Activated CD4-positive, alpha-beta memory T cell treated with anti-CD3 and anti-CD28 coated beads, Interleukin-2, amount 10 ng/mL, durations not matched to agents 7 days and 5 days (primary cell): ENCODE results near the gene CD7. TPM values are rescaled to one million over a fixed set of nuclear protein-coding genes. Genes with fewer than 3 reads are reported as not detected.
"Not testable (repeated sequence)": the region's sequence is repeated elsewhere in the genome, so short reads cannot be mapped to it uniquely, and the experiment has no call there.

Source experiments
- CTCF ChIA-PET: fragments of 350-600 bp; sonication (Branson Sonifier 250); formaldehyde crosslinking; loops from one replicate; lab custom pipeline; 2021; ENCODE audit warnings: antibody characterized with exemption, inconsistent platforms; lab: Charles Lee
- POLR2A ChIA-PET: fragments of 350-600 bp; sonication (Branson Sonifier 250); formaldehyde crosslinking; loops from one replicate; lab custom pipeline; 2021; ENCODE audit warnings: antibody characterized with exemption; lab: Charles Lee
- DNase-seq: peaks from one replicate; pipeline ENCODE4 v3.0.0-alpha.2; 2020
- H3K27ac Mint-ChIP-seq: one replicate; pipeline ENCODE4 v1.8.0; 2021; ENCODE audit warnings: mild to moderate bottlenecking, mixed read lengths
- H3K27me3 Mint-ChIP-seq: one replicate; pipeline ENCODE4 v1.8.0; 2021; ENCODE audit warnings: mixed read lengths
- H3K36me3 Mint-ChIP-seq: one replicate; pipeline ENCODE4 v1.8.0; 2021; ENCODE audit warnings: low read depth, mixed read lengths
- H3K4me1 Mint-ChIP-seq: one replicate; pipeline ENCODE4 v1.8.0; 2021; ENCODE audit warnings: mixed read lengths
- H3K4me3 Mint-ChIP-seq: one replicate; pipeline ENCODE4 v1.8.0; 2021; ENCODE audit warnings: mild to moderate bottlenecking, mixed read lengths
- H3K9me3 Mint-ChIP-seq: one replicate; pipeline ENCODE4 v1.8.0; 2021; ENCODE audit warnings: mixed read lengths
- total RNA-seq, 2 experiments: library from RNA; stranded (reverse); gene quantifications; one replicate each; pipeline ENCODE4 v1.2.3, GENCODE V29; 2021

CD7 gene
- total RNA-seq = 100 to 1,000 TPM; 138 to 140 TPM

DNA sequence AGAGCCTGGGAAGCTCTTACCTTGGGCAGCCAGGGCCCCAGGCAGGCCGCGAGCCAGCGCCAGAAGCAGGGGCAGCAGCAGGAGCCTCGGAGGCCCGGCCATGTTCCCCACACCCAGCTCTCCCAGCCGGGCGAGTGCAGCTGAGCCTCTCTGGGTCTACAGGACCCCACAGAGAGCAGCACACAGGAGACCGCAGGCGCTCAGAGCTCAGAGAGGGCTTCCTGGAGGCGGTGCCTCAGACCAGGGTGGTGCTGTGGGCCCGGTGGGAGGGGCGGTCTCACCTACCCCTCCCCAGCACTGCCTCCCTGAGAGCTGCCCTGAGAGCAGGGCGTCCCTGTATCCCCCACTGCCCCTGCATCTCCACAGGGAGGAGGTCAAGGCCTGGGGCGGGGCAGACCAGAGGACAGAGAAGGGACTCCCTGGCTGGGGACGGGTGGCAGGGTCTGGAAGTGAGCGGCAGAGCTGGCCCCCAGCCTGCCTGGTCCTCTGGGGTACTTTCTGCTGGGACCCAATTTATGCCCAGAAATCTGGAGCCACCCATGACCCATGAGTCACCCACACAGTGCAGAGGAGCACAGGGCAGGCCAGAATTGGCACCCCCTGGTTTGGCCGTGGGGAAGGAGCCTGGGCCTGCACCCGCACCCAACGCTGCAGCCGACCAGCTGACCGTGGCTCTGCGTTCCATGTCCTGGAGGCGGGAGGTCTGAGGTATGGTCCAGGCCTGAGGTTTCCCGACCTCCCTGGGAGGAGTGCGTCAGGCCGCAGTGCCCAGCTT lies at the start of gene CD7:
CD7 (minus strand) TSS at position 215 of the 775 bp plus-strand sequence; CDS start at position 102, 113 bp downstream.
- Mint-ChIP-seq H3K36me3 (peaks cover 2% of the 10 kb centered on the region), H3K4me3 (peak within 1 kb of the TSS; percentile 83)

DNA sequence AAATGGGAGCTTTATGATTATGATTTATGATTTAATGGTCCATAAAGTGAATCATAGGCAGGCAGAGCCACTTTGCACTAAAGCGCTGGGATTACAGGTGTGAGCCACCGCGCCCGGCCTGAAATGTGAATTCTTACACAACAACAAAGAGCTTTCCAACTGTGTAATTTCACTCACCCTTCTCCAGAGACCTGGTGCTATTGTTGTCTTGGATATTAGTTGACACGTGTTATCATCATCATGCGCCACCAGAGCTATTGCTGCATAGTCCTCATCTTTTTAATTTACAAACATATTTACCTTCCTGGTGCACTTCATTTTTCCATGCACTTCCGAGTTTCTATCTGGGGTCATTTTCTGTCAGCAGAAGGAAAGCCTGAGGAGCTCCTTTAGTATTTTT lies 49.3 kb upstream of the CD7 start:
- Mint-ChIP-seq H3K9me3 (no peaks in the 10 kb centered on the region), H3K4me1 (peaks cover 13% of the 10 kb centered on the region), H3K4me3 (no peak overlapping the region), H3K27me3 (peaks cover 38% of the 10 kb centered on the region), H3K27ac (no peak overlapping the region), H3K36me3 (no peaks in the 10 kb centered on the region)
- no peak for DNase-seq
- ChIA-PET POLR2A (interaction anchor here (1.1 kb wide), 1 partner anchor 34 kb away, joined by 3 read pairs; no protein-coding TSS in a partner anchor), CTCF (no interaction called here)

More for the DNA sequence above, at the start of gene CD7:
- Mint-ChIP-seq H3K27me3 (peaks cover 4% of the 10 kb centered on the region), H3K4me1 (peaks cover 28% of the 10 kb centered on the region), H3K9me3 (no peaks in the 10 kb centered on the region), H3K27ac (peak within 1 kb of the TSS; percentile 65)
- CTCF ChIA-PET = interaction anchor here (1.0 to 2.3 kb wide), 5 partner anchors 13 to 82 kb away, joined by 3 to 32 read pairs (median 6); no protein-coding TSS in a partner anchor
- DNase-seq = peak; percentile 62
- POLR2A ChIA-PET = interaction anchor here (0.9 to 9.8 kb wide), 9 partner anchors 16 to 202 kb away, joined by 3 to 120 read pairs (median 5); partner anchors contain the start of genes FOXK2 and SECTM1

DNA sequence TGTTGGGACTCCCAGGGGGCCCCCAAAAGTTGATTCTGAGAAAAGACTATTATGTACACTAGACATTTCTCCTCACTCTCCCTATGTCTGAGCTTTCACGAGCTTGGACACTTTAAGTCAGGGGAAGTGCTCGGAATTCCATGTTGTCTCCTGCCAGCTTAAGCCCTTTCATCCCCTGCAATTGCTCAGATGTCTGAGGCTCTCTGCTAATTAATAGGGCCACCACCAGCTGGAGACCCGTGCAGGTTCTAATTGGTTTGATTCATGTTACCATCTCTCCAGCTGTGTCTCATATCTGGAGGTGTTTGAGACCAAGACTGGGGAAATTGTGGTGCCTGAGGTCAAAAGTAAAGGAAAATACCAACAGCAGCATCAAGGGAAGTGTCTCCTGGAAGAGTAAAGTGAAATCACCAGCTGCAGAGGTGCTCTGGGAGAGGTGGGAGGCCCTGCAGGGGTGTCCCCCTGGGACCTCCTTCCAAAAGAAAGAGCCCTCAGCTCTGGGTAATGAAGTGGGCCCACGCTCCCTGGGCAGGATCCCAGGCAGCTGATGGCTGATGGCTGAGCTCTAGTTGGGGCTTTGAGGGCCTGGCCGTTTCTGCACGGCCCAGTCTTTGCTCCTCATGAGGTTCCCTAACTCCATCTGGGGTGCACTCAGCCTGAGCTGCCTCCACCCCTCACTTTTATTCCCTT lies 48.3 kb upstream of the CD7 start:
- H3K27me3 Mint-ChIP-seq = peaks cover 33% of the 10 kb centered on the region

DNA sequence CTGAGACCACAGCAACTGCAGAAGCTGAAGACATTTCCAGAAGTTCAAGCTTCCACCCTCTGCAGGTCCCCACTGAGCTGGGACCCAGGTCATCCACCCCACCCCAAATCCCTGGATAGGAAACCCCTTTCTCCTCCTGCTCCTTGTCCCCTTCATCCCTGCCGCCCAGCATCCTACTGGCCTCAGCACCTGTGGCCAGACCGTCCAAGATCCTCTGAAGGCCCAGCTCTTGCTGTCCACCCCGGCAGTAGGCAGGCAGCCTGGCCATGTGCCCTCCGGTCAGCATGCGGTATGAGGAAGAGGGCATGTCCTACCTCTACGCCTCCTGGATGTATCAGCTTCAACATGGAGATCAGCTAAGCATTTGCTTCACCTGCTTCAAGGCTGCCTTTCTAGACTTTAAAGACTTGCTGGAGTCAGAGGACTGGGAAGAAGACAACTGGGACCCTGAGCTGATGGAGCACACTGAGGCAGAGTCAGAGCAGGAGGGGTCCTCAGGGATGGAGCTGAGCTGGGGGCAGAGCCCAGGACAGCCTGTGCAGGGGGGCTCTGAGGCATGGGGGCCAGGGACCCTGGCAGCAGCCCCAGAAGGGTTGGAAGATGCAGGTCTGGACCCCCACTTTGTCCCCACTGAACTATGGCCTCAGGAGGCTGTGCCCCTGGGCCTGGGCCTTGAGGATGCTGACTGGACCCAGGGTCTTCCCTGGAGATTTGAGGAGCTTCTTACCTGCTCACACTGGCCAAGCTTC lies 44.7 kb upstream of the CD7 start:
- H3K4me1 Mint-ChIP-seq = peaks cover 8% of the 10 kb centered on the region
- H3K4me3 Mint-ChIP-seq = no peak overlapping the region
- H3K9me3 Mint-ChIP-seq = no peaks in the 10 kb centered on the region
- CTCF ChIA-PET = interaction anchor here (1.1 kb wide), 1 partner anchor 12 kb away, joined by 3 read pairs; no protein-coding TSS in a partner anchor
- no peak overlapping the region for H3K27ac Mint-ChIP-seq
- POLR2A ChIA-PET = no interaction called here
- no peaks in the 10 kb centered on the region for H3K36me3 Mint-ChIP-seq
- DNase-seq = no peak
- H3K27me3 Mint-ChIP-seq = peaks cover 18% of the 10 kb centered on the region

More for the DNA sequence above, 48.3 kb upstream of the CD7 start:
- CTCF ChIA-PET = interaction anchor here (0.6 to 1.0 kb wide), 2 partner anchors 15 to 35 kb away, joined by 3 read pairs; no protein-coding TSS in a partner anchor
- no peak for DNase-seq
- Mint-ChIP-seq H3K9me3 (no peaks in the 10 kb centered on the region), H3K4me1 (peaks cover 7% of the 10 kb centered on the region), H3K27ac (no peak overlapping the region), H3K4me3 (no peak overlapping the region), H3K36me3 (no peaks in the 10 kb centered on the region)
- POLR2A ChIA-PET = interaction anchor here (1.1 kb wide), 1 partner anchor 33 kb away, joined by 3 read pairs; no protein-coding TSS in a partner anchor

DNA sequence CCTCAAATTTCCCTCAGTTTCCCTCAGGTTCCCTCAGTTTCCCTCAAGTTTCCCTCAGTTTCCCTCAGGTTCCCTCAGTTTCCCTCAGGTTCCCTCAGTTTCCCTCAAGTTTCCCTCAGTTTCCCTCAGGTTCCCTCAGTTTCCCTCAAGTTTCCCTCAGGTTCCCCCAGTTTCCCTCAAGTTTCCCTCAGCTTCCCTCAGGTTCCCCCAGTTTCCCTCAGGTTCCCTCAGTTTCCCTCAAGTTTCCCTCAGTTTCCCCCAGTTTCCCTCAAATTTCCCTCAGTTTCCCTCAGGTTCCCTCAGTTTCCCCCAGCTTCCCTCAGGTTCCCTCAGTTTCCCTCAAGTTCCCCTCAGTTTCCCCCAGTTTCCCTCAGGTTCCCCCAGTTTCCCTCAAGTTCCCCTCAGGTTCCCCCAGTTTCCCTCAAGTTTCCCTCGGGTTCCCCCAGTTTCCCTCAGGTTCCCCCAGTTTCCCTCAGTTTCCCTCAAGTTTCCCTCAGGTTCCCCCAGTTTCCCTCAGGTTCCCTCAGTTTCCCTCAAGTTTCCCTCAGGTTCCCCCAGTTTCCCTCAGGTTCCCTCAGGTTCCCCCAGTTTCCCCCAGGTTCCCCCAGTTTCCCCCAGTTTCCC lies 42.2 kb upstream of the CD7 start:
- H3K27ac Mint-ChIP-seq, H3K4me3 Mint-ChIP-seq, DNase-seq, H3K36me3 Mint-ChIP-seq, H3K9me3 Mint-ChIP-seq, CTCF ChIA-PET, H3K4me1 Mint-ChIP-seq, POLR2A ChIA-PET: not testable (repeated sequence)
- peaks cover 14% of the 10 kb centered on the region for H3K27me3 Mint-ChIP-seq

DNA sequence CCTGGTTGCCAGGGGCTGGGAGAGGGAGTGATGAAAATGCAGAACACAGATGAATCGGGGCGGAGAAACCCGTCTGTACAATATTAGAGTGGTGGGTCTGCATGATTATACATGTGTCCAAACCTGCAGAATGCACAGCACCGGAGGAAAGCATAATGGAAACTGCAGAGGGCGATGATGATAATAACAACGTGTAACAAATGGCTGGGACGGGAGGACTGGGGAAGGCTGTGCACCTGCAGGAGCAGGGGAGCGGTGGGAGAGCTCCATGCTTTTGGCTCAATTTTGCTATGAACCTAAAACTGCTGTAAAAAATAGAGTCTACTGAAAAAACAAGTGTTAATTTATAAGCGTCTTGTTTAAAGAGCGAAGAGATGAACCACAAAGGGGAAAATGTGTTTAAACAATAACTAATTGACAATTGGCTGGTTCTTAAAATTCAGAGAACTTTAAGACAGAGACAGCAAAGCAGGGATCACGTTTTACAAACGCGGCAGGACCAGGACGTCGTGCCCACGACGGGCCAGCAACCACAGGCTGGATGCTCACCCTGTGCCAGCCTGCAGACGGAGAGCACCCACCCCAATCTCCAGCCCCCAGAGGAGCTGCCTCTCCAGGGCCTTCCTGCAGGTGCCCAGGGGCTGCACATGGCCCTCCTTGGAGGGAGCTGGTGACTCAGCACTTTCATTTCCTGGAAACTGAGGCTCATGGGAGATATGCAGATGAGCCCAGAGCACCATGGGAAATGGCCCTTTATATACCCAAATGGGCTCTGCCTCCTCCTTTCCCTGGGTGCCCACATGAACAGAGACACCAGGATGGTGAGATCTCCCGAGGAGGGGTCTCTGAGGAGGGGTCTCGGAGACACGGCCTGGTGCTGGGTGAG lies 41.3 kb upstream of the CD7 start, which contains the start of gene TEX19:
TEX19 (plus strand) TSS at position 783 of the 886 bp plus-strand sequence. CDS start 2,904 bp downstream, outside the sequence.
- Mint-ChIP-seq H3K36me3 (no peaks in the 10 kb centered on the region), H3K27ac (no peak within 1 kb of the TSS), H3K9me3 (no peaks in the 10 kb centered on the region), H3K27me3 (peaks cover 14% of the 10 kb centered on the region), H3K4me3 (no peak within 1 kb of the TSS), H3K4me1 (peaks cover 8% of the 10 kb centered on the region)
- ChIA-PET POLR2A (no interaction called here), CTCF (interaction anchor here (1.0 to 1.2 kb wide), 2 partner anchors 61 to 138 kb away, joined by 4 to 5 read pairs; no protein-coding TSS in a partner anchor)
- DNase-seq = no peak

DNA sequence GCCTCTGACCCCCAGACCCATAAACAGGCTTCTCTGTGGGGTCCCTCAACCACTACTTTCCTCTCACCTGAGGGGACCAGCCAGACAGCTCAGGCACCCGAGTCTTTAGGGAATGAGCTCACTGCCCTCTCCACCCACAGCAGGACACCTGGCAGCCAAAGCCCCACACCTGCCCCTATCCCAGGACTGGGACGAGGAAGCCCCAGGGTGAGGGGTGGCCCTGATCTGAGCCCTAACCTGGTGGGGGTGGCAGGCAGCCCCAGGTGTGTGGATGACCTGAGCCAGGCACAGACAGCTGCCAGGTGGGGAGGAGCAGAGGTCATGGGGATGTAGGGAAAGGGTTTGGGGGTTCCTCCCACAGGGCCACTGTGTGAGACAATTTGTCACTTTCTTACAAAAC lies 40.0 kb upstream of the CD7 start:
- Mint-ChIP-seq H3K4me1 (peaks cover 8% of the 10 kb centered on the region), H3K36me3 (no peaks in the 10 kb centered on the region), H3K4me3 (no peak overlapping the region), H3K27ac (no peak overlapping the region), H3K9me3 (no peaks in the 10 kb centered on the region), H3K27me3 (peaks cover 14% of the 10 kb centered on the region)
- CTCF ChIA-PET = interaction anchor here (1.2 kb wide), 1 partner anchor 59 kb away, joined by 4 read pairs; no protein-coding TSS in a partner anchor
- DNase-seq = no peak
- POLR2A ChIA-PET = no interaction called here

DNA sequence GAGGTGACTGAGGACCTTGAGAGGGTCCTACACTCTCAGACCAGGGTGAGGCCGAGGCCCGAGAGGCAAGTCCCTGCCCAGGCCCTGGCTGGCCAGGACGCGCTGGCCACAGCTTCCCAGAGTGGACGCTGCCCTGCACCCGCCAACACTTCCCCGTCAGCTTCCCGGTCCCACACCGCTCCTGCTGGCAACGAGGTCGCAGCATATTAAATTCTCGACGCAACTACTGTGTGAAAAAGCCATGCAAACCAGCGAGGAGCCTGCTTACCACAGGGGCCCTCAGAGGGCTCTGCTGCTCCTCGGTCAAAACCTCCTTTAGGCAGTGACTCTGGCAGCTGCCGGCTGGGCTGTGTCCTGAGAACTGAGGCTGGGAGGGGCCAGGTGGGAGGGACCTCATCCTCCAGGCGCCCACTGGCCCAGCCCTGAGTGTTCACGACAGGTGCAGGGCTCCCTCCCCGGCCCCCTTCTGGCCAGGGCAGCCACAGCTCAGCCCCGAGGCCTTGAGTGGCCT lies 39.5 kb upstream of the CD7 start:
- no peak overlapping the region for H3K27ac Mint-ChIP-seq
- ChIA-PET POLR2A (no interaction called here), CTCF (interaction anchor here (0.5 to 1.2 kb wide), 2 partner anchors 59 to 203 kb away, joined by 3 to 4 read pairs; no protein-coding TSS in a partner anchor)
- H3K4me3 Mint-ChIP-seq = no peak overlapping the region
- peaks cover 10% of the 10 kb centered on the region for H3K4me1 Mint-ChIP-seq
- no peaks in the 10 kb centered on the region for H3K9me3 Mint-ChIP-seq
- DNase-seq = no peak
- peaks cover 13% of the 10 kb centered on the region for H3K27me3 Mint-ChIP-seq
- no peaks in the 10 kb centered on the region for H3K36me3 Mint-ChIP-seq

DNA sequence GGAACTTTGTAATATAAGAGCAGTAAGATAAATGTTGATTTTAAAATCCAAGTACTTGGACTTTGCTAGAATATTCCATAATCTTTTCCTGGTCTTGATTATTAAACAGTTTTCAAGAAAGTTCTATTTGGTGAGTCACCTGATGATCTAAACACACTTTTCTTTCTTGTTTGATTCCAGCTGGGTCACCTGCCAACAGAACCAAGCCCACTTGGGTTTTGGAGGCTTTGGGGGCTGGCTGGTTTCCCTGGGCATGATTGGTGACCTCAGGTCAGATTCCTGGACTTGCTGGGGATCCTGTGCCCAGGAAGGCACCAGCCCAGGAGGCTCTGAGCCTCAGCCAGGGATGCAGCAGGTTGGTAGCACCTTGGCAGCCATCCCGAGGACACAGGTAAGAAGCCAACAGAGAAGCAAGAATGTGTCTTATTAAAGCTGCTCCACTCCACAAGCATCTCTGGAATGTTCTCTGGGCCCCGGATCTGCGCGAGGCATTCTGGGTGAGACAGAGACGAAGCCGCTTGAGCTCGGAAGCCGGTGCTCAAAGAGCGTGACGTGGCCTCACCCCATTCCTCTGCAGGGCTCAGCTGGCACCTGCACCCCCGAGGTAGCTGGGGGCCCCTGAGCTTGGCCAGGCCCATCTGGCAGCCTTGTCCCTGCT lies 38.5 kb upstream of the CD7 start:
- ChIA-PET CTCF (interaction anchor here (0.9 kb wide), 1 partner anchor 198 kb away, joined by 3 read pairs; no protein-coding TSS in a partner anchor), POLR2A (no interaction called here)
- no peaks in the 10 kb centered on the region for H3K36me3 Mint-ChIP-seq
- H3K4me1 Mint-ChIP-seq = peaks cover 14% of the 10 kb centered on the region
- no peak overlapping the region for H3K27ac Mint-ChIP-seq
- H3K4me3 Mint-ChIP-seq = no peak overlapping the region
- H3K27me3 Mint-ChIP-seq = peaks cover 10% of the 10 kb centered on the region
- no peaks in the 10 kb centered on the region for H3K9me3 Mint-ChIP-seq
- DNase-seq = no peak

DNA sequence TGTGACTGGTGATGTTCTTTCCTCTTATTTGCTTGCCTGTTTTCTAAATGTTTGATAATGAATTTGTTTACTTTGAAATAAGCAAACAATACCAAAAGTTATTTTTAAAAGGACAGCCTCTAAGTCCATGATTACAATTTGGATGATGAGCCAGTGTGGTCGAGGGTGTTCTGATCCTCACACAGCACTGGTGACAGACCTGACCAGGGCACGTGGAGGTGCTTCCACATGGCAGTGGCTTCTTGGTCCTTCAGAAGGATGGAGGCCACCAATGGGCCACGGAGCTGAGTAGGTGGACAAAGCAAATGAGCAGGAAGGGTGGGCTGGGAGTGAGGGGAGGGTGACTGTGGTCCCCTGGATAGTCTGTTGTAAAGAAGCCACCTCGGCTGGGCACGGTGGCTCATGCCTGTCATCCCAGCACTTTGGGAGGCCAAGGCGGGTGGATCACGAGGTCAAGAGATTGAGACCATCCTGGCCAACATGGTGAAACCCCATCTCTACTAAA lies 37.4 kb upstream of the CD7 start:
- no peak overlapping the region for H3K4me3 Mint-ChIP-seq
- peaks cover 10% of the 10 kb centered on the region for H3K27me3 Mint-ChIP-seq
- no peak for DNase-seq
- H3K9me3 Mint-ChIP-seq = no peaks in the 10 kb centered on the region
- POLR2A ChIA-PET = no interaction called here
- no peak overlapping the region for H3K27ac Mint-ChIP-seq
- H3K36me3 Mint-ChIP-seq = no peaks in the 10 kb centered on the region
- CTCF ChIA-PET = interaction anchor here (0.9 kb wide), 1 partner anchor 200 kb away, joined by 3 read pairs; no protein-coding TSS in a partner anchor
- peaks cover 14% of the 10 kb centered on the region for H3K4me1 Mint-ChIP-seq
